Measurements from ENCODE around the gene UGT3A1.

DNA sequence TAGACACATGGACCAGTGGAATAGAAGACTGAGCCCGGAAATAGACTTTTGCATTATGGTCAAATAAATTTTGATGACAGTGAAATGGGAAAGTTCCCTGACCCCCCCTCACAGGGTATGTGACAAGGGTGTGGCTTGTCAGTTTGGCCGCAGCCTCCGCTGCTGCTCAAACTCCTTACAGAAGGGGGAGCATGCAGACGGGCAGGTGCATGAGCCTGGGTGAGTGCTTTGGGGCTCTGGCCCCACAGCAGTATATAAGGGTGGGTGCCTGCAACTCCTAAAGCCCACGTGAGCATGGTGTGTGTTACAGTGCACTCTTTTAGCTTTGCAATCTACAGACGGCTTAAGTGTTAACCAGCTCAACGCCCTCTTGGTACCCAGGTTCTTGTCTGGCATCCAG, 30.9 kb downstream of the UGT3A1 start:
- TF ChIP-seq, protein P1, sequence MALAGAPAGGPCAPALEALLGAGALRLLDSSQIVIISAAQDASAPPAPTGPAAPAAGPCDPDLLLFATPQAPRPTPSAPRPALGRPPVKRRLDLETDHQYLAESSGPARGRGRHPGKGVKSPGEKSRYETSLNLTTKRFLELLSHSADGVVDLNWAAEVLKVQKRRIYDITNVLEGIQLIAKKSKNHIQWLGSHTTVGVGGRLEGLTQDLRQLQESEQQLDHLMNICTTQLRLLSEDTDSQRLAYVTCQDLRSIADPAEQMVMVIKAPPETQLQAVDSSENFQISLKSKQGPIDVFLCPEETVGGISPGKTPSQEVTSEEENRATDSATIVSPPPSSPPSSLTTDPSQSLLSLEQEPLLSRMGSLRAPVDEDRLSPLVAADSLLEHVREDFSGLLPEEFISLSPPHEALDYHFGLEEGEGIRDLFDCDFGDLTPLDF (CRISPR knock-in tag; IDR thresholded peaks at IDR 0.05): no peak
- TF ChIP-seq MAZ (IDR thresholded peaks at IDR 0.05; ENCODE audit: borderline replicate concordance, low read depth, low read length) (no peak), MAZ (CRISPR knock-in tag; IDR thresholded peaks at IDR 0.05; ENCODE audit: low read depth) (no peak), CBFB (CRISPR knock-in tag; IDR thresholded peaks at IDR 0.05) (no peak)
- TF ChIP-seq, protein P2, sequence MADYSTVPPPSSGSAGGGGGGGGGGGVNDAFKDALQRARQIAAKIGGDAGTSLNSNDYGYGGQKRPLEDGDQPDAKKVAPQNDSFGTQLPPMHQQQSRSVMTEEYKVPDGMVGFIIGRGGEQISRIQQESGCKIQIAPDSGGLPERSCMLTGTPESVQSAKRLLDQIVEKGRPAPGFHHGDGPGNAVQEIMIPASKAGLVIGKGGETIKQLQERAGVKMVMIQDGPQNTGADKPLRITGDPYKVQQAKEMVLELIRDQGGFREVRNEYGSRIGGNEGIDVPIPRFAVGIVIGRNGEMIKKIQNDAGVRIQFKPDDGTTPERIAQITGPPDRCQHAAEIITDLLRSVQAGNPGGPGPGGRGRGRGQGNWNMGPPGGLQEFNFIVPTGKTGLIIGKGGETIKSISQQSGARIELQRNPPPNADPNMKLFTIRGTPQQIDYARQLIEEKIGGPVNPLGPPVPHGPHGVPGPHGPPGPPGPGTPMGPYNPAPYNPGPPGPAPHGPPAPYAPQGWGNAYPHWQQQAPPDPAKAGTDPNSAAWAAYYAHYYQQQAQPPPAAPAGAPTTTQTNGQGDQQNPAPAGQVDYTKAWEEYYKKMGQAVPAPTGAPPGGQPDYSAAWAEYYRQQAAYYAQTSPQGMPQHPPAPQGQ (CRISPR knock-in tag; IDR thresholded peaks at IDR 0.05; ENCODE audit: borderline replicate concordance): no peak
